GM23248 (cell line): ENCODE measurements around the gene DNAJC10. TPM values are rescaled to one million over a fixed set of nuclear protein-coding genes. Genes with fewer than 3 reads are reported as not detected.

Source experiments
- DNase-seq: peaks from one replicate; pipeline ENCODE4 v3.0.0-alpha.2; 2015
- H2AFZ ChIP-seq: fragments of 200-600 bp; sonication (generic); 2 replicates; pipeline ENCODE4 v1.6.1; 2016; ENCODE audit warnings: antibody characterized with exemption
- H3F3A ChIP-seq: fragments of 200-600 bp; sonication (generic); 2 replicates; pipeline ENCODE4 v1.6.1; 2016; ENCODE audit warnings: mild to moderate bottlenecking, antibody characterized with exemption, mixed run types; ENCODE audit not compliant: insufficient read depth
- H3K27ac ChIP-seq: fragments of 200-600 bp; sonication (generic); 2 replicates; pipeline ENCODE4 v1.5.1; 2016; ENCODE audit warnings: mild to moderate bottlenecking
- H3K27me3 ChIP-seq: fragments of 200-600 bp; sonication (generic); replicated peaks from 2 replicates; pipeline ENCODE4 v1.6.1; 2016; ENCODE audit warnings: mild to moderate bottlenecking; ENCODE audit not compliant: insufficient read depth
- H3K36me3 ChIP-seq: fragments of 200-600 bp; sonication (generic); 2 replicates; pipeline ENCODE4 v1.6.1; 2016; ENCODE audit warnings: low read depth, mild to moderate bottlenecking
- H3K4me1 ChIP-seq: fragments of 200-600 bp; sonication (generic); 2 replicates; pipeline ENCODE4 v1.6.1; 2016; ENCODE audit warnings: mild to moderate bottlenecking; ENCODE audit not compliant: insufficient read depth
- H3K4me2 ChIP-seq: fragments of 200-600 bp; sonication (generic); one replicate; pipeline ENCODE4 v1.6.1; 2016; ENCODE audit warnings: mild to moderate bottlenecking; ENCODE audit not compliant: unreplicated experiment
- H3K4me3 ChIP-seq: fragments of 200-600 bp; sonication (generic); 2 replicates; pipeline ENCODE4 v1.5.1; 2016; ENCODE audit warnings: mild to moderate bottlenecking
- H3K79me2 ChIP-seq: fragments of 200-600 bp; sonication (generic); 2 replicates; pipeline ENCODE4 v1.6.1; 2016; ENCODE audit warnings: mild to moderate bottlenecking; ENCODE audit not compliant: insufficient read depth
- H3K9ac ChIP-seq: fragments of 200-600 bp; sonication (generic); 2 replicates; pipeline ENCODE4 v1.6.1; 2016; ENCODE audit warnings: mild to moderate bottlenecking
- H3K9me2 ChIP-seq: fragments of 200-600 bp; sonication (generic); 2 replicates; pipeline ENCODE4 v1.6.1; 2016; ENCODE audit warnings: mixed run types, mild to moderate bottlenecking, moderate library complexity; ENCODE audit not compliant: insufficient read depth
- H3K9me3 ChIP-seq: fragments of 200-600 bp; sonication (generic); one replicate; pipeline ENCODE4 v1.6.1; 2017; ENCODE audit warnings: low read depth
- H4K20me1 ChIP-seq: fragments of 200-600 bp; sonication (generic); 2 replicates; pipeline ENCODE4 v1.6.0; 2016; ENCODE audit not compliant: insufficient read depth
- EZH2 ChIP-seq: fragments of 200-600 bp; sonication (generic); IDR thresholded peaks from 2 replicates; pipeline ENCODE4 v1.6.1; 2018; ENCODE audit warnings: antibody characterized with exemption, mild to moderate bottlenecking; ENCODE audit not compliant: insufficient read depth, poor library complexity, severe bottlenecking
- EZH2phosphoT487 ChIP-seq: fragments of 200-600 bp; sonication (generic); IDR thresholded peaks from 2 replicates; pipeline ENCODE4 v1.6.1; 2018; ENCODE audit warnings: antibody characterized with exemption, moderate library complexity, mild to moderate bottlenecking, low read depth; ENCODE audit not compliant: insufficient read depth
- WGBS, 2 experiments: methylation state at CpG; one replicate each; pipeline ENCODE4 v1.1.6; 2015 to 2017; ENCODE audit warnings: low lambda C conversion rate in 2 of 2, low coverage in 1 of 2; ENCODE audit errors: missing lambda C conversion rate in 2 of 2; 5-methylcytosine and 5-hydroxymethylcytosine counted together
- in situ Hi-C: fragments of 300-500 bp; cut with MboI; formaldehyde crosslinking; loops from 2 replicates; pipeline ENCODE4 v1.15.0; 2020
- polyA plus RNA-seq: library from polyadenylated mRNA; unstranded; fragments of >200 nt; fragmentation: Nextera tagmentation; extraction: Ambion mirVana; gene quantifications from 2 replicates; pipeline ENCODE4 v1.2.1, GENCODE V29; 2016
- total RNA-seq: library from RNA; depleted of rRNA; stranded (reverse); fragments of >200 nt; shearing (Covaris generic); gene quantifications from 2 replicates; pipeline ENCODE4 v1.2.3, GENCODE V29; 2014

Gene DNAJC10
- total and polyA plus RNA-seq, 2 experiments from 2014 or later: 96.0 to 117 TPM

GRCh38 chr2:182824056-182824766, 108.2 kb downstream of the DNAJC10 start:
- Histone ChIP-seq H3K4me1 (no peaks in the 10 kb centered on the region), H3K27me3 (no peaks in the 10 kb centered on the region; the same call in 1 of the 2 replicates), H3K79me2 (no peaks in the 10 kb centered on the region), H3K9me3 (no peaks in the 10 kb centered on the region), H3K4me2 (no peak overlapping the region), H4K20me1 (no peaks in the 10 kb centered on the region), H3K9me2 (no peaks in the 10 kb centered on the region), H3K4me3 (no peak overlapping the region), H3F3A (no peaks in the 10 kb centered on the region), H3K36me3 (no peaks in the 10 kb centered on the region), H3K9ac (no peak overlapping the region), H2AFZ (no peak overlapping the region), H3K27ac (no peak overlapping the region)
- WGBS, 2 experiments: 34% methylated on average over 5 of the region's 5 CpGs
- in situ Hi-C loops: no loop called here
- TF ChIP-seq EZH2 (no peak), EZH2phosphoT487 (no peak)
- DNase-seq: no peak

- no peaks in the 10 kb centered on the region for H3K9me2 ChIP-seq
- no peak overlapping the region for H2AFZ ChIP-seq
- H3K36me3 ChIP-seq: no peaks in the 10 kb centered on the region
- no peak overlapping the region for H3K4me2 ChIP-seq
- H4K20me1 ChIP-seq: no peaks in the 10 kb centered on the region
- H3K9ac ChIP-seq: no peak overlapping the region
- no peaks in the 10 kb centered on the region; the same call in 1 of the 2 replicates for H3K27me3 ChIP-seq
- H3K4me3 ChIP-seq: no peak overlapping the region
- DNase-seq: no peak
- H3K79me2 ChIP-seq: no peaks in the 10 kb centered on the region
- no peaks in the 10 kb centered on the region for H3K9me3 ChIP-seq
- in situ Hi-C loops: no loop called here
- H3K4me1 ChIP-seq: no peaks in the 10 kb centered on the region
- WGBS, 2 experiments: 64 to 67% methylated on average over 6 of the region's 6 CpGs
- TF ChIP-seq EZH2phosphoT487: no peak
- TF ChIP-seq EZH2: no peak
- no peaks in the 10 kb centered on the region for H3F3A ChIP-seq
- no peak overlapping the region for H3K27ac ChIP-seq
These were observed 108.7 kb downstream of the DNAJC10 start for GRCh38 chr2:182824767-182825158.

DNA sequence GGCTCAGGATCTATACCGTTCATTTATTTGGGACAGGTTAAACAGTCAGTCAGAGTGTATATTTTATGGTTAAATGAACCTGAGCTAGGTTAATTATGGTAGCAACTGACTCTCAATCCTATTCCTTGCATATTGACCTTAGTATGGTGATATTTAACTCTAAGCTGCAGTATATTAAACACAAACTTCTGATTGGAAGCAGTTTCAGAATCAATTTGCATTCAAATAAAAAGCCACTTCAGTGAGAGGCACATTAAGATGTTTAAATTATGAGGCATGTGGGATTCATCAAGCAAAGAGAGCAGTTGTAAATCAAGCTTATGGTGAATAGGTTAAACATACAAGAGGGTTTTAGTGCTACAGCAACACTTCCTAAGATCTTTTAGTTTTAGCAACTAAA, 110.0 kb downstream of the DNAJC10 start:
- no peak overlapping the region for H3K27ac ChIP-seq
- 4 to 6% methylated on average over 1 of the region's 1 CpG for WGBS, 2 experiments

DNA sequence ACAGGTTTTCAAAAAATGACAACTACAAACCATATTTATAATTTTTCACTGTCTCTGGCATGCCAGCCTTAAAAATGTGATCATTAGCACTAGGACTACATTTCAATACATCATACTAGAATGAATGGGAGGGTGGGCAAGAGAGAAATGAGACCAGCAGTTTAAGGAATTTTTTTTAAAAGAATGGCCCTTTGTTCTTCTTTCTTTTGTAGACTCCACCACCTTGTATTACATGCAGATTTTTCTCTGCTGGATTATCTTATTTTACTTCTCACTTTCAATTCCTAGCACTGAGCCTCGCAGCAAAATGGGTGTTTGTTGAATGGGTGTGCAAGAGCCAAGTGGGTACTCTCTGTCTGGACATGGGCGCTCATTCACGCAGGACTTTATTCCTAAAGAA, 110.4 kb downstream of the DNAJC10 start:
- Histone ChIP-seq H3K79me2 (no peaks in the 10 kb centered on the region), H3F3A (no peaks in the 10 kb centered on the region), H3K27me3 (no peaks in the 10 kb centered on the region; the same call in 1 of the 2 replicates), H3K9me3 (no peaks in the 10 kb centered on the region), H3K9me2 (no peaks in the 10 kb centered on the region), H2AFZ (no peak overlapping the region), H3K36me3 (no peaks in the 10 kb centered on the region), H3K9ac (no peak overlapping the region), H3K4me1 (no peaks in the 10 kb centered on the region), H4K20me1 (no peaks in the 10 kb centered on the region), H3K27ac (no peak overlapping the region), H3K4me3 (no peak overlapping the region), H3K4me2 (no peak overlapping the region)
- DNase-seq: no peak
- WGBS, 2 experiments: 77 to 83% methylated on average over 3 of the region's 3 CpGs
- no peak for TF ChIP-seq EZH2
- no peak for TF ChIP-seq EZH2phosphoT487
- in situ Hi-C loops: no loop called here

More for the DNA sequence above, 110.0 kb downstream of the DNAJC10 start:
- in situ Hi-C loops: no loop called here
- Histone ChIP-seq H4K20me1 (no peaks in the 10 kb centered on the region), H3K9me2 (no peaks in the 10 kb centered on the region), H3K79me2 (no peaks in the 10 kb centered on the region), H3K36me3 (no peaks in the 10 kb centered on the region), H3K9me3 (no peaks in the 10 kb centered on the region), H3K4me3 (no peak overlapping the region), H2AFZ (no peak overlapping the region), H3K9ac (no peak overlapping the region), H3K4me1 (no peaks in the 10 kb centered on the region), H3K4me2 (no peak overlapping the region), H3K27me3 (no peaks in the 10 kb centered on the region; the same call in 1 of the 2 replicates), H3F3A (no peaks in the 10 kb centered on the region)
- no peak for TF ChIP-seq EZH2phosphoT487
- TF ChIP-seq EZH2: no peak
- DNase-seq: no peak
